ENCODE data around the gene ZNF837. TPM values are rescaled to one million over a fixed set of nuclear protein-coding genes. Genes with fewer than 3 reads are reported as not detected.
A peak's percentile ranks its signal among the peaks of the same experiment; 100 is the strongest.

Gene ZNF837
- polyA plus RNA-seq, 2 of the 4 experiments (the other 2 are of a cell fraction): 0.74 to 1.0 TPM

DNA sequence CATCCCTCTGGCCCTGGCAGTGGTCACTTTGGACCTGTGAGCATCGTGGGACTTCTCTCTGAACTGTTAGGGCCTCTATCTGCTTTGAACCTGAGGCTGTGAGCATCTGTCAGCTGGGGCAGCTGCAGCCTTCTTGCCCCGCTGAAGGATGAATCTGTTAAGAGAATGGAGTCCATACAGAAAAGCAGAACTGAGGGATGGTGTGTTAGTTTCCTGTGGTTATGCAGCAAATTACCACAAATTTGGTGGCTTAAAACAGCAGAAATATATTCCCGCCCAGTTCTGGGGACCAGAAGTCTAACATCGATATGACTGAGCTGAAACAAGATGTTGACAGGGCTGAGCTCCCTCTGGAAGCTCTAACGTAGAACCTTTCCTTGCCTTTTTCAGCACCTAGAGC, 16.7 kb downstream of the ZNF837 start (continued):
- TF ChIP-seq RCOR1 (IDR thresholded peaks at IDR 0.05; ENCODE audit: low read depth, low read length) (no peak), NFE2L2 (conservative IDR thresholded peaks at IDR 0.05; ENCODE audit: low read length) (no peak), KDM1A (IDR thresholded peaks at IDR 0.05; ENCODE audit: low read depth) (no peak)
- TF ChIP-seq, protein P1, sequence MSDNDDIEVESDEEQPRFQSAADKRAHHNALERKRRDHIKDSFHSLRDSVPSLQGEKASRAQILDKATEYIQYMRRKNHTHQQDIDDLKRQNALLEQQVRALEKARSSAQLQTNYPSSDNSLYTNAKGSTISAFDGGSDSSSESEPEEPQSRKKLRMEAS (IDR thresholded peaks at IDR 0.05): no peak
- TF ChIP-seq, protein P2, sequence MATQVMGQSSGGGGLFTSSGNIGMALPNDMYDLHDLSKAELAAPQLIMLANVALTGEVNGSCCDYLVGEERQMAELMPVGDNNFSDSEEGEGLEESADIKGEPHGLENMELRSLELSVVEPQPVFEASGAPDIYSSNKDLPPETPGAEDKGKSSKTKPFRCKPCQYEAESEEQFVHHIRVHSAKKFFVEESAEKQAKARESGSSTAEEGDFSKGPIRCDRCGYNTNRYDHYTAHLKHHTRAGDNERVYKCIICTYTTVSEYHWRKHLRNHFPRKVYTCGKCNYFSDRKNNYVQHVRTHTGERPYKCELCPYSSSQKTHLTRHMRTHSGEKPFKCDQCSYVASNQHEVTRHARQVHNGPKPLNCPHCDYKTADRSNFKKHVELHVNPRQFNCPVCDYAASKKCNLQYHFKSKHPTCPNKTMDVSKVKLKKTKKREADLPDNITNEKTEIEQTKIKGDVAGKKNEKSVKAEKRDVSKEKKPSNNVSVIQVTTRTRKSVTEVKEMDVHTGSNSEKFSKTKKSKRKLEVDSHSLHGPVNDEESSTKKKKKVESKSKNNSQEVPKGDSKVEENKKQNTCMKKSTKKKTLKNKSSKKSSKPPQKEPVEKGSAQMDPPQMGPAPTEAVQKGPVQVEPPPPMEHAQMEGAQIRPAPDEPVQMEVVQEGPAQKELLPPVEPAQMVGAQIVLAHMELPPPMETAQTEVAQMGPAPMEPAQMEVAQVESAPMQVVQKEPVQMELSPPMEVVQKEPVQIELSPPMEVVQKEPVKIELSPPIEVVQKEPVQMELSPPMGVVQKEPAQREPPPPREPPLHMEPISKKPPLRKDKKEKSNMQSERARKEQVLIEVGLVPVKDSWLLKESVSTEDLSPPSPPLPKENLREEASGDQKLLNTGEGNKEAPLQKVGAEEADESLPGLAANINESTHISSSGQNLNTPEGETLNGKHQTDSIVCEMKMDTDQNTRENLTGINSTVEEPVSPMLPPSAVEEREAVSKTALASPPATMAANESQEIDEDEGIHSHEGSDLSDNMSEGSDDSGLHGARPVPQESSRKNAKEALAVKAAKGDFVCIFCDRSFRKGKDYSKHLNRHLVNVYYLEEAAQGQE (IDR thresholded peaks at IDR 0.05): no peak

DNA sequence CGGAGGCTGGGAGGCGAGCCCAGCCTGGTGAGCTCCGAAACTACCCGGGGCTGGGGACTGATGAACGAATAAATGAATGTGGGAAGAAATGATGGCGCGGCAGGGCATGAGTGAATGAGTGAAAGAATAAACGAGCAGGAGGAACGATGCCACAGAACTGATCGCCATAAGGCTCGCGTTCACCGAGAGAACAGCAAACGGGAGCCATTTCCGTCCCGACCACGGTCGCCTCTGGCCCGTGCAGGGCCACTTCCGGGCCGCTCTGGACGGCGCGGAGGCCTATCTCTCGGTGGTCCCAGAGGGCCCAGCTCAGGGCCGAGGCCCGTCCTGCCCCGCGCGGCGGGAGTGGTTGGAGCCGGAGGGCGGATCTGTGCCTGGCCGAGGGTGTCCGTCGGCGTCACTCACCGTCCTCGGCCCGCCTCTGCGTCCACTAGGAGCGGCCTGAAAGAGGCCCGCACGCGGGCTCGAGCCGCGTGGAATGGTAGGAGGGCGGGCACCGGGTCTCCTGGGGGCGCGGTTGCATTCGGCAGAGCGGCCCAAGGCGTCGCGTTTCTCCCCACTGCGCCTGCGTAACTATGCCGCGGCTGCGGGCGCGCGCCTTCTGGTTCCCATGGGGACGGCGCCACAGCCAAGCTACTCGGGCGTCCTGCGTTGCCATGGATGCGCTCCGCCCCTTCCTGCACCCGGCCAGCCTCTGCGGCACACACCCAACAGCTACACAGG, 18.4 kb downstream of the ZNF837 start, which contains the start of gene ZNF497:
TSS of gene ZNF497 (minus strand) at position 480 of the 723 bp plus-strand sequence. CDS start 5,116 bp downstream, outside the sequence.
- peaks cover 2% of the 10 kb centered on the region; the same call in 1 of the 3 replicates for H3K9me3 ChIP-seq
- ATAC-seq: peak; percentile 89 to 95
- H3K4me1 ChIP-seq: peaks cover 7% of the 10 kb centered on the region; the same call in 1 of the 3 replicates
- 1% methylated on average over 35 of the region's 74 CpGs for WGBS (ENCODE audit: missing lambda C conversion rate)
- CTCF ChIA-PET: interaction anchor here (0.6 to 3.0 kb wide), 10 partner anchors 10 to 157 kb away, joined by 3 to 10 read pairs (median 4); partner anchors contain the start of genes A1BG and ZBTB45
- peak; percentile 99 to 100 for DNase-seq (ENCODE audit: low read depth in 1 of 2, low spot score in 1 of 2)
- peak within 1 kb of the TSS; percentile 88 for H3K4me2 ChIP-seq
- peak; percentile 99 for FAIRE-seq
- POLR2A ChIA-PET: interaction anchor here (0.6 to 3.4 kb wide), 37 partner anchors 9 to 885 kb away, joined by 3 to 43 read pairs (median 6); partner anchors contain the start of genes A1BG, ERVK3-1, RPS5 and TRIM28
- peak within 1 kb of the TSS; percentile 58 for H3K4me3 ChIP-seq
- H3K27ac ChIP-seq: peak within 1 kb of the TSS; percentile 82 to 88
- TF ChIP-seq, protein P1 (IDR thresholded peaks at IDR 0.05): peak; percentile 84
- TF ChIP-seq KDM5A (IDR thresholded peaks at IDR 0.05) (peak; percentile 70), BHLHE40 (IDR thresholded peaks at IDR 0.05; ENCODE audit: low read depth, low read length) (0 out of 2 replicates have a peak, but pooled peaks have one; percentile 46), POLR2A (IDR thresholded peaks at IDR 0.05; ENCODE audit: low read length) (peak; percentile 63), FOSB (CRISPR knock-in tag; IDR thresholded peaks at IDR 0.05) (no peak), JUN (IDR thresholded peaks at IDR 0.05) (peak; percentile 87 to 97), MYC (IDR thresholded peaks at IDR 0.05; ENCODE audit: borderline replicate concordance, low read length) (peak; percentile 93), EP300 (IDR thresholded peaks at IDR 0.05) (no peak), SREBF2 (IDR thresholded peaks at IDR 0.05) (no peak), POLR2AphosphoS2 (conservative IDR thresholded peaks at IDR 0.05; ENCODE audit: low read length) (no peak), ZSCAN20 (CRISPR knock-in tag; IDR thresholded peaks at IDR 0.05) (no peak), PHF8 (IDR thresholded peaks at IDR 0.05; ENCODE audit: borderline replicate concordance, low read depth) (peak; percentile 80), MAZ (IDR thresholded peaks at IDR 0.05; ENCODE audit: borderline replicate concordance, low read depth, low read length) (no peak), JUNB (IDR thresholded peaks at IDR 0.05) (no peak), ZNF302 (CRISPR knock-in tag; IDR thresholded peaks at IDR 0.05) (no peak), CHD4 (IDR thresholded peaks at IDR 0.05; ENCODE audit: borderline replicate concordance) (no peak), TP53 (CRISPR knock-in tag; IDR thresholded peaks at IDR 0.05) (0 out of 2 replicates have a peak, but pooled peaks have one; percentile 6), GATA3 (IDR thresholded peaks at IDR 0.05; ENCODE audit: borderline replicate concordance) (0 out of 2 replicates have a peak, but pooled peaks have one; percentile 34), HOXB5 (CRISPR knock-in tag; IDR thresholded peaks at IDR 0.05) (0 out of 2 replicates have a peak, but pooled peaks have one; percentile 52)
- TF ChIP-seq, protein P3, sequence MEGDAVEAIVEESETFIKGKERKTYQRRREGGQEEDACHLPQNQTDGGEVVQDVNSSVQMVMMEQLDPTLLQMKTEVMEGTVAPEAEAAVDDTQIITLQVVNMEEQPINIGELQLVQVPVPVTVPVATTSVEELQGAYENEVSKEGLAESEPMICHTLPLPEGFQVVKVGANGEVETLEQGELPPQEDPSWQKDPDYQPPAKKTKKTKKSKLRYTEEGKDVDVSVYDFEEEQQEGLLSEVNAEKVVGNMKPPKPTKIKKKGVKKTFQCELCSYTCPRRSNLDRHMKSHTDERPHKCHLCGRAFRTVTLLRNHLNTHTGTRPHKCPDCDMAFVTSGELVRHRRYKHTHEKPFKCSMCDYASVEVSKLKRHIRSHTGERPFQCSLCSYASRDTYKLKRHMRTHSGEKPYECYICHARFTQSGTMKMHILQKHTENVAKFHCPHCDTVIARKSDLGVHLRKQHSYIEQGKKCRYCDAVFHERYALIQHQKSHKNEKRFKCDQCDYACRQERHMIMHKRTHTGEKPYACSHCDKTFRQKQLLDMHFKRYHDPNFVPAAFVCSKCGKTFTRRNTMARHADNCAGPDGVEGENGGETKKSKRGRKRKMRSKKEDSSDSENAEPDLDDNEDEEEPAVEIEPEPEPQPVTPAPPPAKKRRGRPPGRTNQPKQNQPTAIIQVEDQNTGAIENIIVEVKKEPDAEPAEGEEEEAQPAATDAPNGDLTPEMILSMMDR (IDR thresholded peaks at IDR 0.05): no peak
- TF ChIP-seq, protein P2 (IDR thresholded peaks at IDR 0.05): 0 out of 2 replicates have a peak, but pooled peaks have one; percentile 19
- TF ChIP-seq, protein P4, sequence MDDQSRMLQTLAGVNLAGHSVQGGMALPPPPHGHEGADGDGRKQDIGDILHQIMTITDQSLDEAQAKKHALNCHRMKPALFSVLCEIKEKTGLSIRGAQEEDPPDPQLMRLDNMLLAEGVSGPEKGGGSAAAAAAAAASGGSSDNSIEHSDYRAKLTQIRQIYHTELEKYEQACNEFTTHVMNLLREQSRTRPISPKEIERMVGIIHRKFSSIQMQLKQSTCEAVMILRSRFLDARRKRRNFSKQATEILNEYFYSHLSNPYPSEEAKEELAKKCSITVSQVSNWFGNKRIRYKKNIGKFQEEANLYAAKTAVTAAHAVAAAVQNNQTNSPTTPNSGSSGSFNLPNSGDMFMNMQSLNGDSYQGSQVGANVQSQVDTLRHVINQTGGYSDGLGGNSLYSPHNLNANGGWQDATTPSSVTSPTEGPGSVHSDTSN (IDR thresholded peaks at IDR 0.05): peak; percentile 32; the same call in 1 of the 2 replicates
- TF ChIP-seq, protein P5, sequence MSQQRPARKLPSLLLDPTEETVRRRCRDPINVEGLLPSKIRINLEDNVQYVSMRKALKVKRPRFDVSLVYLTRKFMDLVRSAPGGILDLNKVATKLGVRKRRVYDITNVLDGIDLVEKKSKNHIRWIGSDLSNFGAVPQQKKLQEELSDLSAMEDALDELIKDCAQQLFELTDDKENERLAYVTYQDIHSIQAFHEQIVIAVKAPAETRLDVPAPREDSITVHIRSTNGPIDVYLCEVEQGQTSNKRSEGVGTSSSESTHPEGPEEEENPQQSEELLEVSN (IDR thresholded peaks at IDR 0.05; ENCODE audit: borderline replicate concordance, low read depth): peak; percentile 89
